Choroid plexus epithelial cell (primary cell): Measurements from ENCODE around the gene SMTN.

Source experiments
- DNase-seq: peaks from one replicate; pipeline ENCODE4 v3.0.0-alpha.2; 2010; ENCODE audit warnings: low read depth
- H3K4me3 ChIP-seq: 2 replicates; pipeline ENCODE4 v1.5.1; 2011; ENCODE audit warnings: low read depth, mild to moderate bottlenecking, control low read depth, low read length, moderate library complexity
- CTCF ChIP-seq: conservative IDR thresholded peaks from 2 replicates; pipeline ENCODE4 v1.5.1; 2011; ENCODE audit warnings: low read depth, mild to moderate bottlenecking, control low read depth, inconsistent platforms, low read length, moderate library complexity

Gene SMTN

GRCh38 chr22:31103899-31104694 lies 23.0 kb downstream of the SMTN start:
- TF ChIP-seq CTCF, result no peak
- H3K4me3 ChIP-seq, result no peak overlapping the region
- DNase-seq, result no peak

- no peak for DNase-seq
- H3K4me3 ChIP-seq, result no peak overlapping the region
- peak; percentile 51 for TF ChIP-seq CTCF
Measured at GRCh38 chr22:31104869-31105268, 23.8 kb downstream of the SMTN start.

- H3K4me3 ChIP-seq, result no peak overlapping the region
- no peak for DNase-seq
- TF ChIP-seq CTCF, result no peak
Measured at GRCh38 chr22:31105282-31105929, 24.3 kb downstream of the SMTN start.

- peak overlapping the region; percentile 92 for H3K4me3 ChIP-seq
- TF ChIP-seq CTCF, result peak; percentile 20
- DNase-seq, result no peak
Measured at GRCh38 chr22:31106001-31106571, 25.0 kb downstream of the SMTN start.

- peak; percentile 56 for DNase-seq
- peak overlapping the region; percentile 92 for H3K4me3 ChIP-seq
- TF ChIP-seq CTCF, result no peak
Measured at GRCh38 chr22:31106731-31107177, 25.6 kb downstream of the SMTN start.

- DNase-seq, result peak; percentile 99
- H3K4me3 ChIP-seq, result peak within 1 kb of the TSS; percentile 92
- TF ChIP-seq CTCF, result peak; percentile 95
Measured at GRCh38 chr22:31107178-31107893, 26.2 kb downstream of the SMTN start, which contains the start of gene SELENOM. Gene SELENOM (minus strand): TSS chr22:31107568. CDS start chr22:31107505, 63 bp downstream.
